PC-3 (cell line): Measurements from ENCODE around the gene FAM171A2. TPM values are rescaled to one million over a fixed set of nuclear protein-coding genes. Genes with fewer than 3 reads are reported as not detected.

ENCODE experiments used
- ATAC-seq: fragments of 200-7000 bp; cut with Tn5 transposase; 2 replicates; pipeline ENCODE4 v1.9.1; 2020; ENCODE audit warnings: mild to moderate bottlenecking, moderate library complexity
- BruUV-seq: library from RNA; stranded (reverse); fragments of 400-500 nt; replicated peaks from 2 replicates; lab custom pipeline; 2021; lab: Mats Ljungman, UMichigan
- CTCF ChIA-PET: fragments of 300-600 bp; sonication (Branson Sonifier 250); formaldehyde crosslinking; loops from one replicate; lab custom pipeline; 2022; ENCODE audit warnings: antibody characterized with exemption; lab: Charles Lee
- POLR2A ChIA-PET: fragments of 300-600 bp; sonication (Branson Sonifier 250); formaldehyde crosslinking; loops from one replicate; lab custom pipeline; 2022; ENCODE audit warnings: antibody characterized with exemption; ENCODE audit not compliant: unreplicated experiment; lab: Charles Lee
- DNase-seq: peaks from one replicate; pipeline ENCODE4 v3.0.0-alpha.2; 2015
- H2AFZ ChIP-seq: fragments of 300-600 bp; sonication (generic); 2 replicates; pipeline ENCODE4 v1.6.0; 2016; ENCODE audit warnings: antibody characterized with exemption, low read length
- H3F3A ChIP-seq: fragments of 300-600 bp; sonication (generic); one replicate; pipeline ENCODE4 v1.6.0; 2017; ENCODE audit warnings: antibody characterized with exemption, low read length, control low read depth, mild to moderate bottlenecking; ENCODE audit not compliant: unreplicated experiment
- H3K27ac ChIP-seq: fragments of 300-600 bp; sonication (generic); 2 replicates; pipeline ENCODE4 v1.5.1; 2016; ENCODE audit warnings: mild to moderate bottlenecking, low read length
- H3K27me3 ChIP-seq: fragments of 300-600 bp; sonication (generic); 2 replicates; pipeline ENCODE4 v1.6.1; 2016; ENCODE audit warnings: low read length, mixed read lengths
- H3K36me3 ChIP-seq: fragments of 300-600 bp; sonication (generic); 2 replicates; pipeline ENCODE4 v1.6.1; 2016; ENCODE audit warnings: low read depth, mixed run types, low read length, mixed read lengths
- H3K4me1 ChIP-seq: fragments of 300-600 bp; sonication (generic); 2 replicates; pipeline ENCODE4 v1.5.1; 2016; ENCODE audit warnings: low read length; ENCODE audit not compliant: insufficient read depth
- H3K4me2 ChIP-seq: fragments of 300-600 bp; sonication (generic); 2 replicates; pipeline ENCODE4 v1.6.0; 2016; ENCODE audit warnings: low read length
- H3K4me3 ChIP-seq: fragments of 300-600 bp; sonication (generic); 2 replicates; pipeline ENCODE4 v1.5.1; 2016; ENCODE audit warnings: mild to moderate bottlenecking, low read length, mixed read lengths
- H3K79me2 ChIP-seq: fragments of 300-600 bp; sonication (generic); 2 replicates; pipeline ENCODE4 v1.6.1; 2017; ENCODE audit warnings: low read length, mixed read lengths
- H3K9ac ChIP-seq: fragments of 300-600 bp; sonication (generic); 2 replicates; pipeline ENCODE4 v1.6.0; 2016; ENCODE audit warnings: mild to moderate bottlenecking, low read length
- H3K9me2 ChIP-seq: fragments of 300-600 bp; sonication (generic); replicated peaks from 2 replicates; pipeline ENCODE4 v1.6.1; 2016; ENCODE audit warnings: mixed run types, low read length, mixed read lengths
- H3K9me3 ChIP-seq: fragments of 300-600 bp; sonication (generic); 2 replicates; pipeline ENCODE4 v1.6.1; 2016; ENCODE audit warnings: low read length, mixed read lengths
- H4K20me1 ChIP-seq: fragments of 300-600 bp; sonication (generic); 2 replicates; pipeline ENCODE4 v1.6.1; 2016; ENCODE audit warnings: low read length, mixed read lengths
- EZH2 ChIP-seq: fragments of 300-600 bp; sonication (generic); IDR thresholded peaks from one replicate; pipeline ENCODE4 v1.6.1; 2017; ENCODE audit warnings: antibody characterized with exemption, mild to moderate bottlenecking, low read length; ENCODE audit not compliant: unreplicated experiment
- EZH2phosphoT487 ChIP-seq: fragments of 300-600 bp; sonication (generic); IDR thresholded peaks from 2 replicates; pipeline ENCODE4 v1.6.1; 2018; ENCODE audit warnings: mild to moderate bottlenecking, antibody characterized with exemption, low read length, borderline replicate concordance
- intact Hi-C: fragments of 100-400 bp; cut with micrococcal nuclease; formaldehyde crosslinking; loops from 2 replicates; pipeline ENCODE4 v1.9.0; 2023
- total RNA-seq: library from RNA; depleted of rRNA; stranded (reverse); fragments of >200 nt; gene quantifications from 2 replicates; pipeline ENCODE4 v1.2.3, GENCODE V29; 2014
- TF ChIP-seq, protein P1 (sequence below): fragments of 300-600 bp; sonication (generic); conservative IDR thresholded peaks from 2 replicates; pipeline ENCODE4 v1.5.1; 2017; ENCODE audit warnings: antibody characterized with exemption, low read depth, mild to moderate bottlenecking, low read length

FAM171A2 gene
- total RNA-seq, 1 experiment from 2014 or later = 16.3 TPM

DNA sequence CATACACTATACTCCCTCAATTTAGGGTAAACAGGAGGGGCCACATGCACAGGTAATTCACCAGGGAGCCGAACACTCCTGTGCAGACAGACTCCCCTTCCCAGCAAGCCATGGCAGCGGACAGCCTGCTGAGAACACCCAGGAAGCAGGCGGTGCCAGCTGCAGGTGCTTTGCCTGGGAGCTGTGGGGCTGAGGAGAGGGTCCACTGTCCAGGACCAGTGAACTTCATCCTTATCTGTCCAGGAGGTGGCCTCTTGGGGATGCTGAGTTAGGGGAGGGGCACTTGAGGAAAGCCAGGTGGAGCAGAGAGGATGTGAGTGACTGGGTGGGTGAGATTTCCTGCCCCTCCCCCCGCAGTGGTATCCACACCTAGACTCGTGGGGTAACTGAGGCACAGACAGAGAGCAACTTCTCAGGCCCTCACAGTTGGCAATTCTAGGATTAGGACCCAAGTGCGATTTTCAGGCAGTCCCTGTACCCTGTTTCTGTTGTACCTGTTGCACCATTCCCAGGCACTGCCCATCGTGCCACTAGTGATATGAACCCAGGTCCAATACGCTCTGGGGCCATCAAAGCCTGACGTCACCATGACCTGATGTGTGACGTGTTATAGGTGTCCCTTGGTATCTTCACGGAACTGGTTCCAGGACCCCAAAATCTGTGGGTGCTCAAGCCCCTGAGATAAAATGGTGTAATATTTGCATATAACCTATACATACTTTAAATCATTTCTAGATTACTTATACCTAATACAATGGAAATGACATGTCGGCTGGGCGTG is 17.4 kb downstream of the FAM171A2 start:
- Histone ChIP-seq H3K79me2 (peaks cover 15% of the 10 kb centered on the region), H3K36me3 (peaks cover 5% of the 10 kb centered on the region; the same call in 1 of the 2 replicates), H3F3A (no peaks in the 10 kb centered on the region), H3K9me2 (no peaks in the 10 kb centered on the region), H3K27ac (no peak overlapping the region), H4K20me1 (no peaks in the 10 kb centered on the region), H2AFZ (peak overlapping the region; percentile 69; the same call in 1 of the 2 replicates), H3K9ac (peak overlapping the region; percentile 76), H3K4me1 (peaks cover 4% of the 10 kb centered on the region; the same call in 1 of the 2 replicates), H3K4me3 (peak overlapping the region; percentile 88), H3K9me3 (no peaks in the 10 kb centered on the region), H3K27me3 (no peaks in the 10 kb centered on the region), H3K4me2 (peak overlapping the region; percentile 96)
- DNase-seq (no peak), ATAC-seq (no peak)
- POLR2A ChIA-PET = interaction anchor here (0.6 to 0.7 kb wide), 2 partner anchors 47 to 430 kb away, joined by 3 to 6 read pairs; no protein-coding TSS in a partner anchor
- intact Hi-C loops = no loop called here
- TF ChIP-seq, protein P1, sequence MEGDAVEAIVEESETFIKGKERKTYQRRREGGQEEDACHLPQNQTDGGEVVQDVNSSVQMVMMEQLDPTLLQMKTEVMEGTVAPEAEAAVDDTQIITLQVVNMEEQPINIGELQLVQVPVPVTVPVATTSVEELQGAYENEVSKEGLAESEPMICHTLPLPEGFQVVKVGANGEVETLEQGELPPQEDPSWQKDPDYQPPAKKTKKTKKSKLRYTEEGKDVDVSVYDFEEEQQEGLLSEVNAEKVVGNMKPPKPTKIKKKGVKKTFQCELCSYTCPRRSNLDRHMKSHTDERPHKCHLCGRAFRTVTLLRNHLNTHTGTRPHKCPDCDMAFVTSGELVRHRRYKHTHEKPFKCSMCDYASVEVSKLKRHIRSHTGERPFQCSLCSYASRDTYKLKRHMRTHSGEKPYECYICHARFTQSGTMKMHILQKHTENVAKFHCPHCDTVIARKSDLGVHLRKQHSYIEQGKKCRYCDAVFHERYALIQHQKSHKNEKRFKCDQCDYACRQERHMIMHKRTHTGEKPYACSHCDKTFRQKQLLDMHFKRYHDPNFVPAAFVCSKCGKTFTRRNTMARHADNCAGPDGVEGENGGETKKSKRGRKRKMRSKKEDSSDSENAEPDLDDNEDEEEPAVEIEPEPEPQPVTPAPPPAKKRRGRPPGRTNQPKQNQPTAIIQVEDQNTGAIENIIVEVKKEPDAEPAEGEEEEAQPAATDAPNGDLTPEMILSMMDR = no peak
- TF ChIP-seq EZH2phosphoT487 (no peak), EZH2 (no peak)
- CTCF ChIA-PET = interaction anchor here (0.7 to 1.4 kb wide), 6 partner anchors 15 to 177 kb away, joined by 3 to 7 read pairs (median 4); no protein-coding TSS in a partner anchor
- BruUV-seq = no TSS peak

DNA sequence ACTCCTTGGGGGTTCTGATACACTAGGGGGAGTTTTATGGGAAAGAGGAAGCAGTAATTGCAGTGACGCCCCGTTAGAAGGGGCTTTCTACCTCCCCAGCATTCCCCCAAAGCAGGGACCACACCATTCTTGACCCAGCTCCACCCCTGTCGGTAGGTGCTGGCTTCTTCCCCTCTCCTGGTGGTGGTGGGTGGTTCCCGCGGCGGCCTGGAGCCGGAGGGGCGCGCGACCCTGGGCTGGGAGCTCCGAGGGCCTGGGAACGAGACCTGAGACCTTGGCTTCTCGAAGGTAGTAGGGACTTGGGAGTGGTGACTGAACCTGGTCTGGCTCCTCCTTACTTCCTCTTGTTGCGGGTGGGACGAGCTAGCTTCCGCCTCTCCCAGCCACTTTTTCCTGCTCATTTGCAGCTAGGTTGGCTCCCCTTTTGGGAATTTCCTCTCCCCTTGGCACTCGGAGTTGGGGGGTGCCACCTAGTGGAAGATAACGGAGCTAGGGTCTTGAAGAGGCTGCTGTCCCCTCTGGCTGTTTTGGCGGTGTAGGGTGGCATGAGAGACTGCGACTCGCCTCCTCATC is 18.1 kb downstream of the FAM171A2 start:
- TSS peak; percentile 71 for BruUV-seq
- POLR2A ChIA-PET = interaction anchor here (0.6 to 0.7 kb wide), 5 partner anchors 33 to 430 kb away, joined by 3 to 7 read pairs (median 3); no protein-coding TSS in a partner anchor
- peak; percentile 77 for DNase-seq

More for the DNA sequence above, 18.1 kb downstream of the FAM171A2 start:
- Histone ChIP-seq H3K79me2 (peaks cover 15% of the 10 kb centered on the region), H3K9me3 (no peaks in the 10 kb centered on the region), H3K36me3 (peaks cover 5% of the 10 kb centered on the region; the same call in 1 of the 2 replicates), H3K4me1 (peaks cover 4% of the 10 kb centered on the region; the same call in 1 of the 2 replicates), H3K9me2 (no peaks in the 10 kb centered on the region), H3K27ac (peak overlapping the region; percentile 20), H2AFZ (peak overlapping the region; percentile 69), H3K4me3 (peak overlapping the region; percentile 88), H4K20me1 (no peaks in the 10 kb centered on the region), H3F3A (no peaks in the 10 kb centered on the region), H3K4me2 (peak overlapping the region; percentile 96), H3K9ac (peak overlapping the region; percentile 76), H3K27me3 (no peaks in the 10 kb centered on the region)
- intact Hi-C loops = loop anchor here (1.0 to 2.0 kb wide), 3 partner anchors 15 to 37 kb away; partner anchors contain the start of genes FAM171A2 and RUNDC3A
- TF ChIP-seq, protein P1 = peak; percentile 63
- no peak for TF ChIP-seq EZH2
- TF ChIP-seq EZH2phosphoT487 = no peak
- CTCF ChIA-PET = interaction anchor here (0.6 to 1.4 kb wide), 8 partner anchors 14 to 272 kb away, joined by 3 to 7 read pairs (median 4); partner anchors contain the start of gene FAM171A2
- peak; percentile 50 for ATAC-seq
